Peyer's patch (tissue), 4 donors: ENCODE data around the gene RND1. TPM values are rescaled to one million over a fixed set of nuclear protein-coding genes. Genes with fewer than 3 reads are reported as not detected.

ENCODE experiments used
- DNase-seq, 3 donors: peaks; one replicate each; pipeline ENCODE4 v3.0.0-alpha.2; 2017 to 2019
- H3K27ac ChIP-seq, 4 donors: fragments of 200-600 bp; sonication (generic); one replicate each; pipeline ENCODE4 v1.5.1; 2016 to 2019
- H3K27me3 ChIP-seq, 2 donors: fragments of 200-600 bp; sonication (generic); one replicate each; pipeline ENCODE4 v1.5.1; 2019
- H3K36me3 ChIP-seq, 3 donors: fragments of 200-600 bp; sonication (generic); one replicate each; pipeline ENCODE4 v1.5.1; 2016 to 2019
- H3K4me1 ChIP-seq, 4 donors: fragments of 200-600 bp; sonication (generic); one replicate each; pipeline ENCODE4 v1.5.1; 2016 to 2019
- H3K4me3 ChIP-seq, 4 donors: fragments of 200-600 bp; sonication (generic); 1 replicate in 3 of 4; 2 replicates in 1 of 4; pipeline ENCODE4 v1.5.1; 2016 to 2019; ENCODE audit warnings: mild to moderate bottlenecking in 1 of 4
- H3K9me3 ChIP-seq, 4 donors: fragments of 200-600 bp; sonication (generic); one replicate each; pipeline ENCODE4 v1.5.1; 2016 to 2019; ENCODE audit warnings: mild to moderate bottlenecking in 1 of 4
- POLR2A ChIP-seq, 2 donors: fragments of 450-650 bp; IDR thresholded peaks; one replicate each; pipeline ENCODE4 v1.5.1; 2017; ENCODE audit warnings: antibody characterized with exemption in 2 of 2, mild to moderate bottlenecking in 2 of 2, moderate library complexity in 2 of 2
- total RNA-seq, 4 donors: library from RNA; depleted of rRNA; stranded (reverse); fragments of >200 nt; gene quantifications; one replicate each; pipeline ENCODE4 v1.1.0, GENCODE V29; 2016
- TF ChIP-seq, protein P1 (sequence below), 6 experiments: fragments of 450-650 bp in 4 of 6; fragments of 200-600 bp in 2 of 6; sonication (generic) in 1 of 6; IDR thresholded peaks; one replicate each; pipeline ENCODE4 v1.5.1; 2017 to 2019; ENCODE audit warnings: antibody characterized with exemption in 6 of 6, mild to moderate bottlenecking in 3 of 6, moderate library complexity in 1 of 6

Gene RND1
- total RNA-seq, 4 donors from 2014 or later, result 0.80 to 2.2 (median 1.6) TPM; not detected in 1

GRCh38 chr12:48826209-48826855 is 39.3 kb downstream of the RND1 start:
- H3K4me3 ChIP-seq, result no peak overlapping the region
- no peaks in the 10 kb centered on the region for H3K9me3 ChIP-seq
- TF ChIP-seq, protein P1, sequence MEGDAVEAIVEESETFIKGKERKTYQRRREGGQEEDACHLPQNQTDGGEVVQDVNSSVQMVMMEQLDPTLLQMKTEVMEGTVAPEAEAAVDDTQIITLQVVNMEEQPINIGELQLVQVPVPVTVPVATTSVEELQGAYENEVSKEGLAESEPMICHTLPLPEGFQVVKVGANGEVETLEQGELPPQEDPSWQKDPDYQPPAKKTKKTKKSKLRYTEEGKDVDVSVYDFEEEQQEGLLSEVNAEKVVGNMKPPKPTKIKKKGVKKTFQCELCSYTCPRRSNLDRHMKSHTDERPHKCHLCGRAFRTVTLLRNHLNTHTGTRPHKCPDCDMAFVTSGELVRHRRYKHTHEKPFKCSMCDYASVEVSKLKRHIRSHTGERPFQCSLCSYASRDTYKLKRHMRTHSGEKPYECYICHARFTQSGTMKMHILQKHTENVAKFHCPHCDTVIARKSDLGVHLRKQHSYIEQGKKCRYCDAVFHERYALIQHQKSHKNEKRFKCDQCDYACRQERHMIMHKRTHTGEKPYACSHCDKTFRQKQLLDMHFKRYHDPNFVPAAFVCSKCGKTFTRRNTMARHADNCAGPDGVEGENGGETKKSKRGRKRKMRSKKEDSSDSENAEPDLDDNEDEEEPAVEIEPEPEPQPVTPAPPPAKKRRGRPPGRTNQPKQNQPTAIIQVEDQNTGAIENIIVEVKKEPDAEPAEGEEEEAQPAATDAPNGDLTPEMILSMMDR (IDR thresholded peaks at IDR 0.05), result no peak
- no peak for TF ChIP-seq POLR2A (IDR thresholded peaks at IDR 0.05)
- DNase-seq, result no peak
- no peaks in the 10 kb centered on the region for H3K4me1 ChIP-seq
- H3K27ac ChIP-seq, result no peak overlapping the region
- peaks cover 0 to 39% (median 0%) of the 10 kb centered on the region in 3 donors for H3K36me3 ChIP-seq
- H3K27me3 ChIP-seq, result no peaks in the 10 kb centered on the region

- DNase-seq, result no peak
- Histone ChIP-seq H3K4me3 (no peak overlapping the region), H3K27ac (no peak overlapping the region), H3K9me3 (no peaks in the 10 kb centered on the region), H3K27me3 (no peaks in the 10 kb centered on the region), H3K4me1 (no peaks in the 10 kb centered on the region), H3K36me3 (peaks cover 0 to 25% (median 0%) of the 10 kb centered on the region in 3 donors)
- TF ChIP-seq POLR2A (IDR thresholded peaks at IDR 0.05), result no peak
- TF ChIP-seq, protein P1 (IDR thresholded peaks at IDR 0.05), result no peak
Observed at GRCh38 chr12:48824905-48825304, 40.8 kb downstream of the RND1 start.

DNA sequence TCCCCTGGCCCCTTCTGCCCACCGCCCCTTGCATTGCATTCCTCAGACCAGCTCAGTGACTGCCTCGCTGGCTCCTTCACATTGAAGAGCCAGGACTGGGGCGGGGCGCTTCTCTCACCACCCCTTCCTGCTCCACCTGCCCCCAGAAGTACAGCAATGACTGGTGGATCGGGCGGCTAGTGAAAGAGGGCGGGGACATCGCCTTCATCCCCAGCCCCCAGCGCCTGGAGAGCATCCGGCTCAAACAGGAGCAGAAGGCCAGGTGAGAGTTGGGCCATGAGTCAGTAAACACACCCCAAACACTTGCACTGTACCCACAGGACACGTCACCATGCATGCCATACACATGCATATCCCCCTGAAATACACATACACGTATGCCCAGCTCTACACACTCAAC is 41.6 kb downstream of the RND1 start:
- Histone ChIP-seq H3K9me3 (no peaks in the 10 kb centered on the region), H3K36me3 (peaks cover 0 to 17% (median 0%) of the 10 kb centered on the region in 3 donors), H3K27ac (no peak overlapping the region), H3K4me3 (no peak overlapping the region), H3K4me1 (no peaks in the 10 kb centered on the region), H3K27me3 (no peaks in the 10 kb centered on the region)
- DNase-seq, result no peak
- TF ChIP-seq, protein P1 (IDR thresholded peaks at IDR 0.05), result no peak
- TF ChIP-seq POLR2A (IDR thresholded peaks at IDR 0.05), result no peak

- Histone ChIP-seq H3K4me3 (no peak overlapping the region), H3K4me1 (no peaks in the 10 kb centered on the region), H3K27me3 (no peaks in the 10 kb centered on the region), H3K27ac (no peak overlapping the region), H3K36me3 (peaks cover 0 to 10% (median 0%) of the 10 kb centered on the region in 3 donors), H3K9me3 (no peaks in the 10 kb centered on the region)
- TF ChIP-seq POLR2A (IDR thresholded peaks at IDR 0.05), result no peak
- TF ChIP-seq, protein P1 (IDR thresholded peaks at IDR 0.05), result no peak
- DNase-seq, result no peak
Observed at GRCh38 chr12:48823281-48823680, 42.4 kb downstream of the RND1 start.

- peaks cover 0 to 4% (median 0%) of the 10 kb centered on the region in 3 donors for H3K36me3 ChIP-seq
- no peak overlapping the region for H3K4me3 ChIP-seq
- TF ChIP-seq, protein P1 (IDR thresholded peaks at IDR 0.05), result no peak
- no peaks in the 10 kb centered on the region for H3K9me3 ChIP-seq
- H3K4me1 ChIP-seq, result peaks cover 0 to 4% (median 2%) of the 10 kb centered on the region in 4 donors
- DNase-seq, result no peak
- H3K27ac ChIP-seq, result peak overlapping the region in 1 of 4 donors; percentile 26
- H3K27me3 ChIP-seq, result no peaks in the 10 kb centered on the region
Observed at GRCh38 chr12:48822711-48823110, 43.0 kb downstream of the RND1 start.
